ENCODE results near the gene SULT2B1. TPM values are rescaled to one million over a fixed set of nuclear protein-coding genes. Genes with fewer than 3 reads are reported as not detected.
A peak's percentile ranks its signal among the peaks of the same experiment; 100 is the strongest.

SULT2B1 gene
- total RNA-seq, 1 donor from 2014 or later = not detected

DNA sequence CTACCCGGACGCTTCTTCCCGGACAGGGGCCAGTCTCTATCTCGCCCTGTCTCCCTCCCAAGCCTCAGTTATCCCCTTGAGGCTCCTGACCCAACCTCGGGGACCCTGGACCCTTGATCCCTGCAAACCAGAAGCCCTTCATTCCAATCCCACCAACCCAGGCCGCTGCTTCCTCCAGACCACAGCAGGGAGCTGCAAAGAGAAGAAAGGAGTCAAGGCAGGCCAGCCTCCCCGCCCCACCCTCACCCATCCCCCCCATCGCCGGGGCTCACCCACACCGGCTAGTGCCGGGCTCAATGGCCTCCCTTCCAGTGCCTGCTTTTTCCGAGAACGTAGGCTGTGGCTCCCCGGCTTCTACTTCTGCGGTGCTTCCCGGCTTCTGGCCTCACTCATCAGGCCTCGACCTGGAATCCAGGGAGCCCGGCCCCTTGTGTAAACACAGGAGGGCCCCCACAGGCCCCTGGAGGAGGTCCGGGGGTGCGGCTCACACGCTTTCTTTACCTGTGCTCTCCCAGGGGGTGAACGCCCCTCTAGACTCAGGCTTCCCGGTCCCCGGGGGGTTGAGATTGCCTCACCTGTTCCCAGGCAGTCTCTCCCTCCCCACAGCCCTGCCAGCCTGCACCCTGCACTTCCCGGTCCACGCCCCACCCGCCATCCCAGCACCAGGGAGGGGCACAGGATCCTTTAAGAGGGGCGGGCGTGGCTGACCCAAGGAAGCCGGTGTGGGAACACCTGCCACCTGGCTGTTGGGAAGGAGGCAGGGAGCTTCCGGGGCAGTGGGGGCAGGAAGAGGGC, 62.7 kb downstream of the SULT2B1 start, which contains the start of gene FAM83E:
Gene FAM83E, minus strand, starts transcription at position 641 of the 795 bp plus-strand sequence. CDS start 1,704 bp downstream, outside the sequence.
- no peak for TF ChIP-seq CTCF (IDR thresholded peaks at IDR 0.05)
- Mint-ChIP-seq H3K36me3 (ENCODE audit: low read depth) (peaks cover 47% of the 10 kb centered on the region), H3K27ac (no peak within 1 kb of the TSS), H3K4me3 (peak within 1 kb of the TSS; percentile 35), H3K27me3 (no peaks in the 10 kb centered on the region), H3K4me1 (peaks cover 34% of the 10 kb centered on the region), H3K9me3 (no peaks in the 10 kb centered on the region)
- POLR2A ChIA-PET = interaction anchor here (0.6 to 1.6 kb wide), 3 partner anchors 9 to 126 kb away, joined by 3 to 6 read pairs (median 6); no protein-coding TSS in a partner anchor
- CTCF ChIA-PET = no interaction called here
- intact Hi-C loops (cut with micrococcal nuclease) = no loop called here
- DNase-seq = no peak
- no peak for ATAC-seq (ENCODE audit: low read depth)

DNA sequence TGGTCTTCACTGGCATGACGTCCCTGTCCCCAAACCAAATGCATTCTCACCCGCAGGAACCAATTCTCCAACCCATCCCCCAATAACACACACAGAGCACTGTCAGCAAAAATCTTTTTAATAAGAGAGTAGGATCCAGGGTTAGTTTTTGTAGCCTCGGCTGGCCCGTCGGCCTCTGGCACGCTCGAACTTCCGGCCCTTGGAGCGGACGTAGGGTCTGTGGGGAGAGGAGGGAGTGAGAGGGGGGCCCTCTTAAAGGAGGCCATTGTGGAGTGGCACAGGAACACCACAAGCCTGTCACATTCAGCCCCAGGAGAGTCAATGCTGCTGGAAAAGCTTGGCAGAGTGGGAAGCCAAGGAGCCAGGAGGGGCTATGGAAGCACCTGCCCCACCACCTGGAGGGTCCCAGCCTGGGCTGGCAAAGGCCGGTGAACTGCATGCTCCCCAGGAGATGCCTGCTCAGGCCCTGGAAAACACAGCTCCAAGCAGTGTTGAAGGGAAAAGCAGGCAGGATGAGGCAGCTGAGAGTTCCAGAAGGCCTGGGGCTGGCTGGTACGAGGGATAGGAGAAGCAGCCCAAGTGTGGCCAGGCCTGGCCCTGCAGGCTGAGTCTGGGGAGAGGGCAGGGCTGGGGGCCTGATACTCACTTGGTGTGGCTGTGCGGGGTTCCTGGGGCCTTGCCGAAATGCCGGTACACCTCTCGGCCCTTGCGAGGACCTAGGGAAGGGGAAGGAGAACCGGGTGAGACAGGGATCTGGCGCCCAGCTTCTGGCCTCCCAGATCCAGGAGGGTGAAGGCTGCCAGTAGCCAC, 63.5 kb downstream of the SULT2B1 start:
- no peaks in the 10 kb centered on the region for H3K9me3 Mint-ChIP-seq
- intact Hi-C loops (cut with micrococcal nuclease) = no loop called here
- peak overlapping the region; percentile 35 for H3K4me3 Mint-ChIP-seq
- ChIA-PET CTCF (no interaction called here), POLR2A (interaction anchor here (0.6 to 3.3 kb wide), 3 partner anchors 9 to 39 kb away, joined by 3 to 22 read pairs (median 4); partner anchors contain the start of gene DBP)
- ATAC-seq (ENCODE audit: low read depth) = no peak
- no peak overlapping the region for H3K27ac Mint-ChIP-seq
- no peaks in the 10 kb centered on the region for H3K27me3 Mint-ChIP-seq
- peaks cover 50% of the 10 kb centered on the region for H3K36me3 Mint-ChIP-seq (ENCODE audit: low read depth)
- no peak for TF ChIP-seq CTCF (IDR thresholded peaks at IDR 0.05)
- peaks cover 42% of the 10 kb centered on the region for H3K4me1 Mint-ChIP-seq
- no peak for DNase-seq

DNA sequence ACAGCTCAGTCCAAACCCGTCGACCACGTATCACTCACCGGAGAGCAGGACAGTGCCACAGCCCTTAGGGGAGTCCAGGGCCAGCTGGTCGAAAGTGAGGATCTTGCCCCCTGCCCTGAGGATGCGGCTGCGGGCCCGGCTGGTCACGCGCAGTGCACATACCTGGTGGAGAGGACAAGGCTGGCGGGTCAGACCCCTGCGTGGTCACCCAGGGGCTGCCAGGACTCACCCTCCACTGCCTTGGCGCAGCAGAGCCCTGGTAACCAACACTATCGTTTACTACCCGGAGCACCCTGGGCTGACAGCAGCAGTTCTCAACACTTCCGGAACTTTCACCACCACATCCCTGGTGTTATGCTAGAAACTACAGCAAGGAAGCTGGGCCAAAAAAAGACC, 64.1 kb downstream of the SULT2B1 start:
- peak overlapping the region; percentile 24 for H3K27ac Mint-ChIP-seq
- intact Hi-C loops (cut with micrococcal nuclease) = no loop called here
- ChIA-PET CTCF (no interaction called here), POLR2A (interaction anchor here (0.6 to 3.3 kb wide), 3 partner anchors 8 to 40 kb away, joined by 3 to 22 read pairs (median 4); partner anchors contain the start of gene DBP)
- H3K4me1 Mint-ChIP-seq = peaks cover 42% of the 10 kb centered on the region
- H3K27me3 Mint-ChIP-seq = no peaks in the 10 kb centered on the region
- ATAC-seq (ENCODE audit: low read depth) (no peak), DNase-seq (no peak)
- peaks cover 50% of the 10 kb centered on the region for H3K36me3 Mint-ChIP-seq (ENCODE audit: low read depth)
- peak overlapping the region; percentile 59 for H3K4me3 Mint-ChIP-seq
- no peak for TF ChIP-seq CTCF (IDR thresholded peaks at IDR 0.05)
- no peaks in the 10 kb centered on the region for H3K9me3 Mint-ChIP-seq

DNA sequence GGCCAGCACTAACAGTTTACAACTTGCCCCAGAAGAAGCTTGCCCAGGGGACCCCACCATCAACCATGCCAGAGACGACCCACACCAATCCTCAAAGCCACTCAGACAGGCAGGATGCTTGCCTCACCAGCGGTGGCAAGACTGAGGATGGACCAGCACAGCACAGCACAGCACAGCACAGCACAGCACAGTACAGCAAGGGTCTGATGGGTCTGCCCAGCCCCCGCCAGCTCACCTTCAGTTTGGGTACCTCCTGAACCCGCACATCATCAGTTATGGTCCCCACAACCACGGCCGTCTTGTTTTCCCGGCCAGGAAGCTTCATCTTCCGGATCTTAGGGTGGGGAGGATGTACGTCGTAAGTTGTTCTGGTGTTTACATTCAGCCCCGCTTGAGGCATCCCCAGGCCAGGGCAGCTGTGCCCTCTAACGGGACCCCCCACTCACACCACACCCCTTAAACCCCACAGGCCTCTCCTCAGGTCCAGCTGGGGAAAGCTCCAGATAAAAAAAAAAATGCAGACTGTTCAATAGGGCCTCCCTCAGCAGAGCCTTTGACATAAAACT, 64.6 kb downstream of the SULT2B1 start:
- peaks cover 54% of the 10 kb centered on the region for H3K36me3 Mint-ChIP-seq (ENCODE audit: low read depth)

More for the DNA sequence above, 64.6 kb downstream of the SULT2B1 start:
- H3K27me3 Mint-ChIP-seq = no peaks in the 10 kb centered on the region
- POLR2A ChIA-PET = interaction anchor here (1.1 to 3.3 kb wide), 3 partner anchors 8 to 880 kb away, joined by 3 to 22 read pairs (median 5); partner anchors contain the start of genes DBP and RPS11
- H3K4me3 Mint-ChIP-seq = peak overlapping the region; percentile 59
- no peak for TF ChIP-seq CTCF (IDR thresholded peaks at IDR 0.05)
- peak overlapping the region; percentile 24 for H3K27ac Mint-ChIP-seq
- intact Hi-C loops (cut with micrococcal nuclease) = no loop called here
- ATAC-seq (ENCODE audit: low read depth) (no peak), DNase-seq (no peak)
- CTCF ChIA-PET = interaction anchor here (3.2 kb wide), 1 partner anchor 8 kb away, joined by 13 read pairs; no protein-coding TSS in a partner anchor
- peaks cover 44% of the 10 kb centered on the region for H3K4me1 Mint-ChIP-seq
- no peaks in the 10 kb centered on the region for H3K9me3 Mint-ChIP-seq
